Stomach (tissue), 9 donors: ENCODE measurements around the gene LIG1. TPM values are rescaled to one million over a fixed set of nuclear protein-coding genes. Genes with fewer than 3 reads are reported as not detected.
"Not testable (repeated sequence)": the region's sequence is repeated elsewhere in the genome, so short reads cannot be mapped to it uniquely, and the experiment has no call there.

Experiments
- DNase-seq, 2 donors: peaks; one replicate each; pipeline versions ENCODE4 v3.0.0 to v3.0.0-alpha.2; 2013 to 2019
- H3K27ac ChIP-seq, 5 donors: fragments of 200-600 bp in 4 of 5; sonication (generic) in 4 of 5; one replicate each; pipeline ENCODE4 v1.5.1; 2013 to 2019; ENCODE audit warnings: mild to moderate bottlenecking in 1 of 5, moderate library complexity in 1 of 5
- H3K27me3 ChIP-seq, 3 donors: fragments of 200-600 bp; sonication (generic); one replicate each; pipeline ENCODE4 v1.5.1; 2017 to 2019; ENCODE audit warnings: mixed run types in 1 of 3
- H3K36me3 ChIP-seq, 4 donors: fragments of 200-600 bp; sonication (generic); 1 replicate in 3 of 4; 2 replicates in 1 of 4; pipeline ENCODE4 v1.5.1; 2016 to 2019
- H3K4me1 ChIP-seq, 4 donors: fragments of 200-600 bp; sonication (generic); one replicate each; pipeline ENCODE4 v1.5.1; 2016 to 2019
- H3K4me3 ChIP-seq, 4 donors: fragments of 200-600 bp; sonication (generic) in 3 of 4; one replicate each; pipeline ENCODE4 v1.5.1; 2016 to 2019; ENCODE audit warnings: mild to moderate bottlenecking in 1 of 4
- H3K9me3 ChIP-seq, 4 donors: fragments of 200-600 bp; sonication (generic); one replicate each; pipeline ENCODE4 v1.5.1; 2016 to 2019
- EP300 ChIP-seq: sonication (generic); formaldehyde crosslinking; IDR thresholded peaks from one replicate; pipeline ENCODE4 v1.6.1; 2017; ENCODE audit warnings: antibody characterized with exemption
- POLR2A ChIP-seq, 4 donors: fragments of 450-650 bp; IDR thresholded peaks; one replicate each; pipeline ENCODE4 v1.6.1; 2016; ENCODE audit warnings: antibody characterized with exemption in 4 of 4, control low read depth in 2 of 4, mild to moderate bottlenecking in 1 of 4, moderate library complexity in 1 of 4
- POLR2AphosphoS5 ChIP-seq, 3 donors: sonication (generic); formaldehyde crosslinking; IDR thresholded peaks; one replicate each; pipeline ENCODE4 v1.6.1; 2016; ENCODE audit warnings: antibody characterized with exemption in 3 of 3
- WGBS, 5 donors: extraction: QIAGEN DNeasy Blood & Tissue Kit in 3 of 5; methylation state at CpG; one replicate each; pipeline versions ENCODE4 v1.1.5 to v1.1.7; 2013 to 2018; 5-methylcytosine and 5-hydroxymethylcytosine counted together
- intact Hi-C: fragments of 100-400 bp; cut with DNase I; formaldehyde crosslinking; loops from one replicate; pipeline ENCODE4 v1.15.1; 2023; ENCODE audit warnings: low total_unique reads
- polyA plus RNA-seq, 3 donors: library from polyadenylated mRNA; stranded (reverse); fragments of 200-250 nt; gene quantifications; one replicate each; pipeline ENCODE4 v1.2.3, GENCODE V29; 2013
- total RNA-seq, 5 donors: library from RNA; depleted of rRNA; stranded (reverse); fragments of >200 nt; gene quantifications; one replicate each; pipeline versions ENCODE4 v1.1.0 to v1.2.3, GENCODE V29; 2014 to 2016
- TF ChIP-seq, protein P1 (sequence below), 7 experiments: fragments of 450-650 bp in 4 of 7; fragments of 200-600 bp in 3 of 7; sonication (generic) in 3 of 7; IDR thresholded peaks; one replicate each; pipeline ENCODE4 v1.5.1; 2016 to 2019; ENCODE audit warnings: antibody characterized with exemption in 7 of 7, control low read depth in 2 of 7, mild to moderate bottlenecking in 1 of 7
- donor health status: healthy with polysubstance abuse.
- donor health status: Bipolar disorder and iron deficiency.
- donor health status: healthy.

LIG1 gene
- total and polyA plus RNA-seq, 8 donors: 15.9 to 48.2 (median 19.0) TPM

GRCh38 chr19:48085076-48085475, 85.1 kb downstream of the LIG1 start:
- DNase-seq: no peak
- 41 to 54% (median 49%) methylated on average over 3 of the region's 3 CpGs for WGBS, 5 donors
- Histone ChIP-seq H3K27ac (no peak overlapping the region), H3K36me3 (no peaks in the 10 kb centered on the region), H3K27me3 (no peaks in the 10 kb centered on the region), H3K4me1 (no peaks in the 10 kb centered on the region), H3K9me3 (no peaks in the 10 kb centered on the region), H3K4me3 (no peak overlapping the region)
- intact Hi-C loops: no loop called here
- no peak for TF ChIP-seq EP300
- TF ChIP-seq, protein P1, sequence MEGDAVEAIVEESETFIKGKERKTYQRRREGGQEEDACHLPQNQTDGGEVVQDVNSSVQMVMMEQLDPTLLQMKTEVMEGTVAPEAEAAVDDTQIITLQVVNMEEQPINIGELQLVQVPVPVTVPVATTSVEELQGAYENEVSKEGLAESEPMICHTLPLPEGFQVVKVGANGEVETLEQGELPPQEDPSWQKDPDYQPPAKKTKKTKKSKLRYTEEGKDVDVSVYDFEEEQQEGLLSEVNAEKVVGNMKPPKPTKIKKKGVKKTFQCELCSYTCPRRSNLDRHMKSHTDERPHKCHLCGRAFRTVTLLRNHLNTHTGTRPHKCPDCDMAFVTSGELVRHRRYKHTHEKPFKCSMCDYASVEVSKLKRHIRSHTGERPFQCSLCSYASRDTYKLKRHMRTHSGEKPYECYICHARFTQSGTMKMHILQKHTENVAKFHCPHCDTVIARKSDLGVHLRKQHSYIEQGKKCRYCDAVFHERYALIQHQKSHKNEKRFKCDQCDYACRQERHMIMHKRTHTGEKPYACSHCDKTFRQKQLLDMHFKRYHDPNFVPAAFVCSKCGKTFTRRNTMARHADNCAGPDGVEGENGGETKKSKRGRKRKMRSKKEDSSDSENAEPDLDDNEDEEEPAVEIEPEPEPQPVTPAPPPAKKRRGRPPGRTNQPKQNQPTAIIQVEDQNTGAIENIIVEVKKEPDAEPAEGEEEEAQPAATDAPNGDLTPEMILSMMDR (IDR thresholded peaks at IDR 0.05): no peak
- TF ChIP-seq POLR2AphosphoS5 (IDR thresholded peaks at IDR 0.05): no peak
- no peak for TF ChIP-seq POLR2A (IDR thresholded peaks at IDR 0.05)

DNA sequence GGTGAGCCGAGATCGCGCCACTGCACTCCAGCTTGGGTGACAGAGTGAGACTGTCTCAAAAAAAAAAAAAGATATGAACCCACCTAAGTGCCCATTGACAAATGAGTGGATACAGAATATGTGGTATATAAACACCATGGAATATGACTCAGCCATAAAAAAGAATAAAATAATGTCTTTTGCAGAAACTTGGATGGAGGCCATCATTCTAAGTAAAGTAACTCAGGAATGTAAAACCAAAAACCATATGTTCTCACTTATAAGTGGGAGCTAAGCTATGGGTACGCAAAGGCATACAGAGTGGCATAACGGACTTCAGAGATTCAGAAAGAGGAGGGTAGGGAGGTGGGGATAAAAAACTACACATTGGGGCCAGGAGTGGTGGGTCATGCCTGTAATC, 89.0 kb downstream of the LIG1 start:
- 86 to 97% (median 94%) methylated on average over 5 of the region's 5 CpGs for WGBS, 5 donors
- H3K4me1 ChIP-seq: no peaks in the 10 kb centered on the region

DNA sequence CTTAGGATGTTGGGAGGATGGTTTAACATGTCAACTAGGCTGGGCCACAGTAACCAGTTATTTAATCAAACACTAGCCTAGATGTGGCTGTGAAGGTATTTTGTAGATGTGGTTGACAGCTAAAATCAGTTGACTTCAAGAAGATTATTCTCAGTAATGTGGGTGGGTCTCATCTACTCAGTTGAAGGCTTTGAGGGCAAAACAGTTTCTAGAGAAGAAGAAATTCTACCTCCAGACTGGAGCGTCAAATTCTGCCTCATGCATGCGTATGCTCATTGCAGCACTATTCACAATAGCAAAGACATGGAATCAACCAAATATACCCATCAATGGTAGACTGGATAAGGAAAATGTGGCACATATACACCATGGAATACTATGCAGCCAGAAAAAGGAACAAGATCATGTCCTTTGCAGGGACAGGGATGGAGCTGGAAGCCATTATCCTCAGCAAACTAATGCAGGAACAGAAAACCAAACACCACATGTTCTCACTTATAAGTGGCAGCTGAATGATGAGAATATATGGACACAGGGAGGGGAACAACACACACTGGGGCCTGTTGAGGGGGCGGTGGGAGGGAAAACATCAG, 99.9 kb downstream of the LIG1 start:
- H3K4me1 ChIP-seq, H3K27me3 ChIP-seq, DNase-seq, H3K4me3 ChIP-seq, intact Hi-C loops, H3K9me3 ChIP-seq, H3K27ac ChIP-seq: not testable (repeated sequence)
- 88 to 97% (median 92%) methylated on average over 3 of the region's 3 CpGs for WGBS, 5 donors
- peaks cover 0 to 49% (median 10%) of the 10 kb centered on the region in 4 donors for H3K36me3 ChIP-seq

More for the DNA sequence above, 89.0 kb downstream of the LIG1 start:
- Histone ChIP-seq H3K4me3 (no peak overlapping the region), H3K27ac (no peak overlapping the region), H3K36me3 (peaks cover 0 to 15% (median 2%) of the 10 kb centered on the region in 4 donors), H3K9me3 (no peaks in the 10 kb centered on the region), H3K27me3 (no peaks in the 10 kb centered on the region)
- TF ChIP-seq, protein P1 (IDR thresholded peaks at IDR 0.05): no peak
- TF ChIP-seq EP300 (no peak), POLR2AphosphoS5 (IDR thresholded peaks at IDR 0.05) (no peak), POLR2A (IDR thresholded peaks at IDR 0.05) (no peak)
- intact Hi-C loops: no loop called here
- no peak for DNase-seq

DNA sequence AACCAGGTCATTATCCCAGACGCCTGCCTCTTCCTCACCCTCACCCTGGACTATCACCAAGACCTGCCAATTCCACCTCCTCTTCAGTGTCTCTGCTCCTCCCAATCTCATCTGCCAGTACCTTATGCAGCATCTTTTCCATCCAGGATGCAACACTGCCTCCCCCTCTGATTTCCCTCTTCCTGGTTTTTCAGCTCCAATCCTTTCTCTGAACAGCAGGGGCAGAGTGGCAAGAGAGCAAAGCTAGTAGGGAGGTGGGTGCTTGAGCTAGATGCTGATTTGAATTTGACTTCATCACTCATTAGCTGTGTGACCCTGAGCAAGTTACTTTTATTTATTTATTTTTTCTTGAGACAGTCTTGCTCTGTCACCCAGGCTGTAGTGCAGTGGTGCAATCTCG, 100.7 kb downstream of the LIG1 start:
- Histone ChIP-seq H3K36me3 (peaks cover 0 to 54% (median 9%) of the 10 kb centered on the region in 4 donors), H3K9me3 (no peaks in the 10 kb centered on the region), H3K4me3 (no peak overlapping the region), H3K4me1 (no peaks in the 10 kb centered on the region), H3K27me3 (no peaks in the 10 kb centered on the region), H3K27ac (no peak overlapping the region)
- WGBS, 5 donors: 63 to 84% (median 67%) methylated on average over 2 of the region's 2 CpGs
- TF ChIP-seq POLR2A (IDR thresholded peaks at IDR 0.05) (no peak), POLR2AphosphoS5 (IDR thresholded peaks at IDR 0.05) (no peak), EP300 (no peak)
- TF ChIP-seq, protein P1 (IDR thresholded peaks at IDR 0.05): no peak
- intact Hi-C loops: no loop called here
- DNase-seq: no peak

Other genes starting within 250 kb of the LIG1 start
- not detected for gene BSPH1, start 178.2 kb downstream of the LIG1 start, total RNA-seq
- gene BSPH1, start 178.2 kb downstream of the LIG1 start, polyA plus RNA-seq: not detected
- gene ELSPBP1, start 175.7 kb downstream of the LIG1 start, total RNA-seq: not detected
- gene ELSPBP1, start 175.7 kb downstream of the LIG1 start, polyA plus RNA-seq: not detected
- not detected for gene CABP5, start 126.3 kb downstream of the LIG1 start, total RNA-seq
- gene CABP5, start 126.3 kb downstream of the LIG1 start, polyA plus RNA-seq: not detected
- gene PLA2G4C, start 59.5 kb downstream of the LIG1 start, total RNA-seq: 10 to 100 TPM in 1 of 5 donors, 1 to 10 TPM in 4; 1.4 to 90.2 (median 6.2) TPM
- 1 to 10 TPM; 3.7 to 6.7 (median 5.7) TPM for gene PLA2G4C, start 59.5 kb downstream of the LIG1 start, polyA plus RNA-seq
- 10 to 100 TPM in 2 of 5 donors, 1 to 10 TPM in 3; 1.3 to 28.0 (median 4.0) TPM for gene ZSWIM9, start 336 bp upstream of the LIG1 start, total RNA-seq
- gene ZSWIM9, start 336 bp upstream of the LIG1 start, polyA plus RNA-seq: 1 to 10 TPM; 3.0 to 6.9 (median 3.5) TPM
- 10 to 100 TPM in 4 of 5 donors, 1 to 10 TPM in 1; 5.2 to 63.6 (median 39.4) TPM for gene CARD8, start 85.6 kb upstream of the LIG1 start, total RNA-seq
- gene CARD8, start 85.6 kb upstream of the LIG1 start, polyA plus RNA-seq: 10 to 100 TPM; 16.0 to 20.7 (median 17.1) TPM
- under 1 TPM in 1 of 5 donors, not detected in 4; 0.55 TPM for gene ZNF114, start 99.7 kb upstream of the LIG1 start, total RNA-seq
- gene ZNF114, start 99.7 kb upstream of the LIG1 start, polyA plus RNA-seq: under 1 TPM in 1 of 3 donors, not detected in 2; 0.10 TPM
- gene EMP3, start 155.2 kb upstream of the LIG1 start, total RNA-seq: 10 to 100 TPM in 4 of 5 donors, 1 to 10 TPM in 1; 6.4 to 57.2 (median 27.5) TPM
- gene EMP3, start 155.2 kb upstream of the LIG1 start, polyA plus RNA-seq: 10 to 100 TPM; 46.4 to 61.4 (median 53.7) TPM
- 10 to 100 TPM in 4 of 5 donors, 1 to 10 TPM in 1; 9.4 to 33.3 (median 12.3) TPM for gene TMEM143, start 193.6 kb upstream of the LIG1 start, total RNA-seq
- 1 to 10 TPM; 4.2 to 8.6 (median 7.8) TPM for gene TMEM143, start 193.6 kb upstream of the LIG1 start, polyA plus RNA-seq
- not detected for gene SYNGR4, start 194.0 kb upstream of the LIG1 start, total RNA-seq
- not detected for gene SYNGR4, start 194.0 kb upstream of the LIG1 start, polyA plus RNA-seq
- gene KDELR1, start 221.2 kb upstream of the LIG1 start, total RNA-seq: 100 to 1,000 TPM in 1 of 5 donors, 10 to 100 TPM in 4; 45.8 to 123 (median 67.7) TPM
- 10 to 100 TPM; 69.8 to 93.8 (median 72.0) TPM for gene KDELR1, start 221.2 kb upstream of the LIG1 start, polyA plus RNA-seq
- 1 to 10 TPM in 1 of 5 donors, under 1 TPM in 2, not detected in 2; 0.14 to 1.8 (median 0.37) TPM for gene GRIN2D, start 223.3 kb upstream of the LIG1 start, total RNA-seq
- gene GRIN2D, start 223.3 kb upstream of the LIG1 start, polyA plus RNA-seq: under 1 TPM in 2 of 3 donors, not detected in 1; 0.06 to 0.10 TPM